Measurements from ENCODE around the gene SLC26A3. TPM values are rescaled to one million over a fixed set of nuclear protein-coding genes. Genes with fewer than 3 reads are reported as not detected.

SLC26A3 gene
- total RNA-seq, 1 donor from 2014 or later = 0.33 TPM

GRCh38 chr7:107779647-107780099 is 23.4 kb downstream of the SLC26A3 start:
- Histone ChIP-seq H3K9me3 (replicated peaks) (no peaks in the 10 kb centered on the region), H3K4me3 (no peak overlapping the region), H3K4me1 (no peaks in the 10 kb centered on the region), H3K27me3 (ENCODE audit: low read depth) (no peaks in the 10 kb centered on the region), H3K36me3 (no peaks in the 10 kb centered on the region), H3K27ac (replicated peaks) (no peak overlapping the region)
- DNase-seq = no peak
- intact Hi-C loops (cut with micrococcal nuclease) = no loop called here
- no peak for TF ChIP-seq CTCF (IDR thresholded peaks at IDR 0.05; ENCODE audit: borderline replicate concordance)

DNA sequence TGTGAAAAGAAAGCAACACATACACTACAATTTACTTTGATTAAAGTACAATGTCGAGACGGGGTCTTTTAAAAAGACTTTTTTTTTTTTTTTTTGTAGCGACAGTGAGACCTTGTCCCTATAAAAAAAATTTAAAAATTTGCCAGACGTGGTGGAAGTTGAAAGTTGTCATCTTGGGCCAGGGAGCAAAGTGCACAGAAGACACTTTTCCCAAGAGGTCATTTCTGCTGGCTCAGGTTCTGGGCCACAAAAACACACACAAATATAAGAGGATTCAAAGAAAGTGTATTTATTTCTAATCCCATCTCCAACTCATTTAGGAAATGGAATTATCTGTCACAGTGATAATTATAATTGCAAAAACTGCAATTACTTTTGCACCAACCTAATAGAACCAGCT is 24.7 kb downstream of the SLC26A3 start:
- Histone ChIP-seq H3K4me1 (no peaks in the 10 kb centered on the region), H3K27me3 (ENCODE audit: low read depth) (no peaks in the 10 kb centered on the region), H3K9me3 (replicated peaks) (no peaks in the 10 kb centered on the region), H3K27ac (replicated peaks) (no peak overlapping the region), H3K4me3 (no peak overlapping the region), H3K36me3 (no peaks in the 10 kb centered on the region)
- DNase-seq = no peak
- intact Hi-C loops (cut with micrococcal nuclease) = no loop called here
- no peak for TF ChIP-seq CTCF (IDR thresholded peaks at IDR 0.05; ENCODE audit: borderline replicate concordance)

- no peaks in the 10 kb centered on the region for H3K27me3 ChIP-seq (ENCODE audit: low read depth)
- no peak overlapping the region for H3K27ac ChIP-seq (replicated peaks)
- H3K9me3 ChIP-seq (replicated peaks) = no peaks in the 10 kb centered on the region
- no peaks in the 10 kb centered on the region for H3K36me3 ChIP-seq
- intact Hi-C loops (cut with micrococcal nuclease) = no loop called here
- no peaks in the 10 kb centered on the region for H3K4me1 ChIP-seq
- no peak for TF ChIP-seq CTCF (IDR thresholded peaks at IDR 0.05; ENCODE audit: borderline replicate concordance)
- no peak overlapping the region for H3K4me3 ChIP-seq
- DNase-seq = no peak
These were observed 25.3 kb downstream of the SLC26A3 start for GRCh38 chr7:107777702-107778101.

DNA sequence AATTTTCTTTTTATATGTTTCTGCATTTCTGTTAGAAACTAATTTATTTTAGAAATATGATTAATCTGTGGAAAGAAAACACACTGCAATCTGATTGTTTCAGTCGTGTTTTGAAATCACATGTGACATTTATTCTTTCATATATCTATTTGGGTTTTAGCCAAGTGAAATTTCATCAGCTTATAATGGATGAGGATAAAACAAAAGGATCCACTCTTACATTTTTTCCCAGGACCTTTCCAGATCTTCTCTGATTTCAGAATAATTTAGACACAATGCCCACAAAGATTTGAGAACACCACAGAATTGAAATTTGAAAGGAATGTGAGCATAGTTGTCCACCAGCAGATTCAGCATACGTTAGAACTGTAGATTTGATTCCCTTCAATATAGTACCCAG is 30.0 kb downstream of the SLC26A3 start:
- intact Hi-C loops (cut with micrococcal nuclease) = no loop called here
- DNase-seq = no peak
- Histone ChIP-seq H3K4me1 (no peaks in the 10 kb centered on the region), H3K27me3 (ENCODE audit: low read depth) (no peaks in the 10 kb centered on the region), H3K9me3 (replicated peaks) (no peaks in the 10 kb centered on the region), H3K36me3 (no peaks in the 10 kb centered on the region), H3K27ac (replicated peaks) (no peak overlapping the region), H3K4me3 (no peak overlapping the region)
- TF ChIP-seq CTCF (IDR thresholded peaks at IDR 0.05; ENCODE audit: borderline replicate concordance) = no peak

DNA sequence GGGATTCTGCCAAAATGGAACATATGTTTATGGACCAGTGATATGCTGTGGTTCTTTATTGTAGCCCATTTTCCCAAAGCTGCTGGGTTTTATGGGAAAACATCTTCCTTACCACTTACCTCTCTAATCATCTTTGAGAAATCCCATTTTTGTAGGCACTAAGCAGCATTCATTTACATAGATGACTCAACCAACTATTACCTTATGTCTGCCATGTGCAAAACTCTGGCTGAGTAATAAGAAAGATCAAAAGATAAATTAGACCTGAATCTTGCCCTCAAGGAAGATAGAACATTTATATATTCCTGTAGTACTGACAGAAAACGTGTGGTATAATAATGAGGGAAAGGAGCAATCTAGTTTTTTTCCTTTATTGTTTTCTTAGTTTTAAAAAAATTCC is 34.8 kb downstream of the SLC26A3 start:
- H3K27me3 ChIP-seq (ENCODE audit: low read depth) = no peaks in the 10 kb centered on the region
- no peak overlapping the region for H3K4me3 ChIP-seq
- H3K36me3 ChIP-seq = no peaks in the 10 kb centered on the region
- intact Hi-C loops (cut with micrococcal nuclease) = no loop called here
- DNase-seq = no peak
- no peak overlapping the region for H3K27ac ChIP-seq (replicated peaks)
- no peaks in the 10 kb centered on the region for H3K4me1 ChIP-seq
- H3K9me3 ChIP-seq (replicated peaks) = no peaks in the 10 kb centered on the region
- TF ChIP-seq CTCF (IDR thresholded peaks at IDR 0.05; ENCODE audit: borderline replicate concordance) = no peak

GRCh38 chr7:107767391-107767790 is 35.6 kb downstream of the SLC26A3 start:
- no peak overlapping the region for H3K4me3 ChIP-seq
- intact Hi-C loops (cut with micrococcal nuclease) = no loop called here
- no peaks in the 10 kb centered on the region for H3K36me3 ChIP-seq
- no peaks in the 10 kb centered on the region for H3K4me1 ChIP-seq
- H3K9me3 ChIP-seq (replicated peaks) = no peaks in the 10 kb centered on the region
- no peak for DNase-seq
- H3K27ac ChIP-seq (replicated peaks) = no peak overlapping the region
- TF ChIP-seq CTCF (IDR thresholded peaks at IDR 0.05; ENCODE audit: borderline replicate concordance) = no peak
- no peaks in the 10 kb centered on the region for H3K27me3 ChIP-seq (ENCODE audit: low read depth)

Measured in left ventricle myocardium inferior (tissue), 1 donor.